Prostate gland (tissue), 2 donors: ENCODE measurements around the gene ARL15. TPM values are rescaled to one million over a fixed set of nuclear protein-coding genes. Genes with fewer than 3 reads are reported as not detected.

Experiments used
- DNase-seq: peaks from one replicate; pipeline ENCODE4 v3.0.0-alpha.2; 2019; ENCODE audit warnings: low spot score
- H3K27ac ChIP-seq, 2 donors: fragments of 200-600 bp; sonication (generic); 2 replicates each; pipeline ENCODE4 v1.5.1; 2017 to 2019
- H3K27me3 ChIP-seq: fragments of 200-600 bp; sonication (generic); replicated peaks from 2 replicates; pipeline ENCODE4 v1.5.1; 2019; ENCODE audit not compliant: insufficient read depth
- H3K36me3 ChIP-seq, 2 donors: fragments of 200-600 bp; sonication (generic); 1 replicate in 1 of 2; 2 replicates in 1 of 2; pipeline versions ENCODE4 v1.5.1 to v1.8.1; 2017 to 2019
- H3K4me1 ChIP-seq: fragments of 200-600 bp; sonication (generic); replicated peaks from 2 replicates; pipeline ENCODE4 v1.5.1; 2019
- H3K4me3 ChIP-seq, 2 donors: fragments of 200-600 bp; sonication (generic); 2 replicates each; pipeline ENCODE4 v1.5.1; 2017 to 2019
- H3K9me3 ChIP-seq: fragments of 200-600 bp; sonication (generic); 2 replicates; pipeline ENCODE4 v1.5.1; 2017
- CTCF ChIP-seq, 4 experiments: fragments of 200-600 bp in 2 of 4; fragments of 450-650 bp in 2 of 4; sonication (generic) in 2 of 4; IDR thresholded peaks; 1 replicate in 3 of 4; 2 replicates in 1 of 4; pipeline ENCODE4 v1.5.1; 2016 to 2019; ENCODE audit warnings: antibody characterized with exemption in 4 of 4, mild to moderate bottlenecking in 2 of 4, moderate library complexity in 2 of 4
- POLR2A ChIP-seq: fragments of 450-650 bp; IDR thresholded peaks from one replicate; pipeline ENCODE4 v1.6.1; 2016; ENCODE audit warnings: antibody characterized with exemption, mild to moderate bottlenecking
- POLR2AphosphoS5 ChIP-seq: sonication (generic); formaldehyde crosslinking; IDR thresholded peaks from one replicate; pipeline ENCODE4 v1.6.1; 2017; ENCODE audit warnings: antibody characterized with exemption
- WGBS: methylation state at CpG from one replicate; pipeline ENCODE4 v1.1.5; 2018; 5-methylcytosine and 5-hydroxymethylcytosine counted together
- intact Hi-C: fragments of 100-400 bp; cut with DNase I; formaldehyde crosslinking; loops from one replicate; pipeline ENCODE4 v1.14.2; 2022
- total RNA-seq, 2 donors: library from RNA; depleted of rRNA; stranded (reverse); fragments of >200 nt; gene quantifications; one replicate each; pipeline ENCODE4 v1.1.0, GENCODE V29; 2016

ARL15 gene
- total RNA-seq, 2 donors from 2014 or later: 16.1 to 38.4 TPM

GRCh38 chr5:54080831-54081230, 229.5 kb downstream of the ARL15 start:
- DNase-seq: no peak
- TF ChIP-seq POLR2AphosphoS5: no peak
- TF ChIP-seq CTCF (IDR thresholded peaks at IDR 0.05): no peak
- no peak for TF ChIP-seq POLR2A
- 87% methylated on average over 5 of the region's 5 CpGs for WGBS
- intact Hi-C loops: no loop called here
- Histone ChIP-seq H3K4me1 (no peaks in the 10 kb centered on the region), H3K27me3 (no peaks in the 10 kb centered on the region), H3K36me3 (no peaks in the 10 kb centered on the region), H3K9me3 (no peaks in the 10 kb centered on the region), H3K4me3 (no peak overlapping the region), H3K27ac (no peak overlapping the region)

GRCh38 chr5:54073735-54074134, 236.6 kb downstream of the ARL15 start:
- Histone ChIP-seq H3K4me3 (no peak overlapping the region), H3K27ac (no peak overlapping the region), H3K4me1 (no peaks in the 10 kb centered on the region), H3K9me3 (no peaks in the 10 kb centered on the region), H3K36me3 (no peaks in the 10 kb centered on the region), H3K27me3 (no peaks in the 10 kb centered on the region)
- WGBS: 37% methylated on average over 2 of the region's 2 CpGs
- DNase-seq: no peak
- intact Hi-C loops: no loop called here
- TF ChIP-seq POLR2A: no peak
- TF ChIP-seq CTCF (IDR thresholded peaks at IDR 0.05): no peak
- no peak for TF ChIP-seq POLR2AphosphoS5

- intact Hi-C loops: no loop called here
These were observed 237.2 kb downstream of the ARL15 start for GRCh38 chr5:54073131-54073530.

GRCh38 chr5:54066433-54066832, 243.9 kb downstream of the ARL15 start:
- no peak overlapping the region for H3K27ac ChIP-seq
- H3K36me3 ChIP-seq: no peaks in the 10 kb centered on the region
- no peaks in the 10 kb centered on the region for H3K9me3 ChIP-seq
- intact Hi-C loops: no loop called here
- DNase-seq: no peak
- no peak for TF ChIP-seq CTCF (IDR thresholded peaks at IDR 0.05)
- TF ChIP-seq POLR2A: no peak
- TF ChIP-seq POLR2AphosphoS5: no peak
- WGBS: 94% methylated on average over 2 of the region's 2 CpGs
- no peaks in the 10 kb centered on the region for H3K4me1 ChIP-seq
- H3K27me3 ChIP-seq: no peaks in the 10 kb centered on the region
- no peak overlapping the region for H3K4me3 ChIP-seq

More at GRCh38 chr5:54073131-54073530, 237.2 kb downstream of the ARL15 start:
- no peaks in the 10 kb centered on the region for H3K27me3 ChIP-seq
- H3K9me3 ChIP-seq: no peaks in the 10 kb centered on the region
- no peak for DNase-seq
- H3K4me1 ChIP-seq: no peaks in the 10 kb centered on the region
- WGBS: 70% methylated on average over 3 of the region's 3 CpGs
- H3K27ac ChIP-seq: no peak overlapping the region
- H3K4me3 ChIP-seq: no peak overlapping the region
- H3K36me3 ChIP-seq: no peaks in the 10 kb centered on the region
- TF ChIP-seq CTCF (IDR thresholded peaks at IDR 0.05) (no peak), POLR2AphosphoS5 (no peak), POLR2A (no peak)

- TF ChIP-seq POLR2AphosphoS5 (no peak), CTCF (IDR thresholded peaks at IDR 0.05) (no peak), POLR2A (no peak)
- 95% methylated on average over 3 of the region's 3 CpGs for WGBS
- Histone ChIP-seq H3K9me3 (no peaks in the 10 kb centered on the region), H3K27me3 (no peaks in the 10 kb centered on the region), H3K27ac (no peak overlapping the region), H3K4me3 (no peak overlapping the region), H3K36me3 (no peaks in the 10 kb centered on the region), H3K4me1 (no peaks in the 10 kb centered on the region)
- no peak for DNase-seq
- intact Hi-C loops: no loop called here
These were observed 246.6 kb downstream of the ARL15 start for GRCh38 chr5:54063817-54064216.
